Omental fat pad (tissue), 4 donors: Measurements from ENCODE around the gene CDC6. TPM values are rescaled to one million over a fixed set of nuclear protein-coding genes. Genes with fewer than 3 reads are reported as not detected.

Source experiments
- ATAC-seq: fragments of 150-250 bp; one replicate; pipeline ENCODE4 v1.9.1; 2016; ENCODE audit warnings: mild to moderate bottlenecking, moderate library complexity; ENCODE audit not compliant: low FRiP score
- DNase-seq: peaks from one replicate; pipeline ENCODE4 v3.0.0-alpha.2; 2019; ENCODE audit warnings: low spot score
- CTCF ChIP-seq, 3 donors: fragments of 450-650 bp; IDR thresholded peaks; one replicate each; pipeline ENCODE4 v1.5.1; 2016 to 2017; ENCODE audit warnings: antibody characterized with exemption in 3 of 3, mild to moderate bottlenecking in 3 of 3, moderate library complexity in 2 of 3
- total RNA-seq, 4 donors: library from RNA; depleted of rRNA; stranded (reverse); fragments of >200 nt; gene quantifications; one replicate each; pipeline ENCODE4 v1.1.0, GENCODE V29; 2016

The CDC6 gene
- total RNA-seq, 4 donors from 2014 or later, result 0.56 to 4.3 (median 1.7) TPM

GRCh38 chr17:40346765-40347158 is 59.1 kb downstream of the CDC6 start:
- TF ChIP-seq CTCF (IDR thresholded peaks at IDR 0.05), result no peak
- ATAC-seq (no peak), DNase-seq (no peak)

- no peak for DNase-seq
- ATAC-seq, result no peak
- TF ChIP-seq CTCF (IDR thresholded peaks at IDR 0.05), result no peak
Measured at GRCh38 chr17:40347319-40348135, 59.8 kb downstream of the CDC6 start.

- no peak for DNase-seq
- ATAC-seq, result no peak
Measured at GRCh38 chr17:40348136-40348504, 60.4 kb downstream of the CDC6 start.

GRCh38 chr17:40348562-40349476 is 61.1 kb downstream of the CDC6 start:
- no peak for ATAC-seq
- DNase-seq, result no peak
- TF ChIP-seq CTCF (IDR thresholded peaks at IDR 0.05), result no peak

More at GRCh38 chr17:40348136-40348504, 60.4 kb downstream of the CDC6 start:
- no peak for TF ChIP-seq CTCF (IDR thresholded peaks at IDR 0.05)

- no peak for TF ChIP-seq CTCF (IDR thresholded peaks at IDR 0.05)
- DNase-seq (no peak), ATAC-seq (no peak)
Measured at GRCh38 chr17:40349477-40349894, 61.8 kb downstream of the CDC6 start.

- TF ChIP-seq CTCF (IDR thresholded peaks at IDR 0.05), result no peak
- DNase-seq (no peak), ATAC-seq (no peak)
Measured at GRCh38 chr17:40349895-40350688, 62.4 kb downstream of the CDC6 start.
